Psoas muscle (tissue), 8 donors: ENCODE results near the gene STYXL1. TPM values are rescaled to one million over a fixed set of nuclear protein-coding genes. Genes with fewer than 3 reads are reported as not detected.
A peak's percentile ranks its signal among the peaks of the same experiment; 100 is the strongest.

Source experiments
- ATAC-seq, 4 donors: fragments of 200-7000 bp; cut with Tn5 transposase; one replicate each; pipeline ENCODE4 v1.9.1; 2020; ENCODE audit warnings: moderate library complexity in 3 of 4, mild to moderate bottlenecking in 2 of 4
- DNase-seq, 2 donors: peaks; one replicate each; pipeline ENCODE4 v3.0.0-alpha.2; 2020
- H3K27ac ChIP-seq: fragments of 200-600 bp; one replicate; pipeline ENCODE4 v1.8.0; 2022
- H3K27me3 ChIP-seq, 3 donors: fragments of 200-600 bp in 1 of 3; one replicate each; pipeline versions ENCODE4 v1.6.1 to v1.8.0; 2013 to 2022; ENCODE audit warnings: low read length in 2 of 3, mild to moderate bottlenecking in 2 of 3, moderate library complexity in 1 of 3; ENCODE audit not compliant: insufficient read depth in 3 of 3
- H3K36me3 ChIP-seq, 2 donors: fragments of 200-600 bp in 1 of 2; one replicate each; pipeline versions ENCODE4 v1.6.1 to v1.8.0; 2013 to 2022; ENCODE audit warnings: low read depth in 1 of 2, mild to moderate bottlenecking in 1 of 2, moderate library complexity in 1 of 2; ENCODE audit not compliant: insufficient read depth in 1 of 2
- H3K4me1 ChIP-seq: fragments of 200-600 bp; one replicate; pipeline ENCODE4 v1.8.0; 2022
- H3K4me3 ChIP-seq: fragments of 200-600 bp; one replicate; pipeline ENCODE4 v1.8.0; 2022; ENCODE audit warnings: mild to moderate bottlenecking
- H3K9me3 ChIP-seq: fragments of 200-600 bp; one replicate; pipeline ENCODE4 v1.8.0; 2022
- CTCF ChIP-seq: fragments of 200-600 bp; IDR thresholded peaks from one replicate; pipeline ENCODE4 v1.8.0; 2022; ENCODE audit warnings: antibody characterized with exemption
- WGBS, 3 donors: extraction: QIAGEN DNeasy Blood & Tissue Kit; methylation state at CpG; one replicate each; pipeline versions ENCODE4 v1.1.6 to v1.1.7; 2013; 5-methylcytosine and 5-hydroxymethylcytosine counted together
- intact Hi-C, 2 donors: fragments of 100-400 bp; cut with DNase I; formaldehyde crosslinking; loops; one replicate each; pipeline versions ENCODE4 v1.11.0 to v1.14.2; 2022
- polyA plus RNA-seq, 3 donors: library from polyadenylated mRNA; stranded (reverse); fragments of 200-250 nt; gene quantifications; one replicate each; pipeline ENCODE4 v1.2.3, GENCODE V29; 2013
- total RNA-seq, 4 donors: library from RNA; stranded (reverse); fragmentation: NEBNext Ultra II Directional in 2 of 4; extraction: Animal tissue kit (Norgen Biotek cat#: 25700) in 2 of 4; gene quantifications; one replicate each; pipeline versions ENCODE4 v1.2.1 to v1.2.4, GENCODE V29; 2021 to 2023
- donor health status: healthy with polysubstance abuse.
- donor health status: DM: no; HTN: no; CAD: no; lungs with moderate emphysema.
- donor health status: Bipolar disorder and iron deficiency.
- donor health status: healthy.
- donor health status: DM: yes; HTN: yes; CAD: no.
- donor health status: DM: no; HTN: no; CAD: no.
- donor health status: DM: no; HTN: no; CAD: no.
- donor health status: DM: yes; HTN: yes; CAD: no.

Gene STYXL1
- total and polyA plus RNA-seq, 7 donors = 6.6 to 67.5 (median 15.4) TPM

GRCh38 chr7:75985009-75985517 lies 62.7 kb downstream of the STYXL1 start:
- H3K27ac ChIP-seq = no peak overlapping the region
- H3K4me1 ChIP-seq = peaks cover 6% of the 10 kb centered on the region
- H3K9me3 ChIP-seq = no peaks in the 10 kb centered on the region
- H3K36me3 ChIP-seq = peaks cover 2 to 77% of the 10 kb centered on the region in 2 donors
- DNase-seq (no peak), ATAC-seq (no peak)
- no peak for TF ChIP-seq CTCF
- intact Hi-C loops = loop anchor here in 1 of 2 donors (2.0 kb wide), 1 partner anchor 16 kb away; no protein-coding TSS in a partner anchor
- H3K4me3 ChIP-seq = no peak overlapping the region
- WGBS, 3 donors = 84 to 93% (median 87%) methylated on average over 19 to 21 of the region's 21 CpGs
- no peaks in the 10 kb centered on the region for H3K27me3 ChIP-seq

GRCh38 chr7:75984130-75985008 lies 63.4 kb downstream of the STYXL1 start:
- intact Hi-C loops = loop anchor here in 1 of 2 donors (2.0 kb wide), 1 partner anchor 16 kb away; no protein-coding TSS in a partner anchor
- ATAC-seq (no peak), DNase-seq (peak in 1 of 2 donors; percentile 46)
- Histone ChIP-seq H3K36me3 (peaks cover 2 to 84% of the 10 kb centered on the region in 2 donors), H3K9me3 (no peaks in the 10 kb centered on the region), H3K27ac (no peak overlapping the region), H3K4me1 (no peaks in the 10 kb centered on the region), H3K4me3 (no peak overlapping the region), H3K27me3 (no peaks in the 10 kb centered on the region)
- no peak for TF ChIP-seq CTCF
- WGBS, 3 donors = 91 to 94% (median 93%) methylated on average over 44 of the region's 44 CpGs

GRCh38 chr7:75983471-75984129 lies 64.2 kb downstream of the STYXL1 start:
- no peaks in the 10 kb centered on the region for H3K9me3 ChIP-seq
- DNase-seq = peak in 1 of 2 donors; percentile 60
- intact Hi-C loops = loop anchor here in 1 of 2 donors (2.0 kb wide), 1 partner anchor 15 kb away; no protein-coding TSS in a partner anchor
- WGBS, 3 donors = 74 to 83% (median 82%) methylated on average over 26 of the region's 26 CpGs
- TF ChIP-seq CTCF = no peak
- no peak overlapping the region for H3K27ac ChIP-seq
- H3K4me3 ChIP-seq = no peak overlapping the region
- H3K36me3 ChIP-seq = peaks cover 2 to 87% of the 10 kb centered on the region in 2 donors
- peak in 2 of 4 donors; percentile 6 to 25 for ATAC-seq
- H3K4me1 ChIP-seq = no peaks in the 10 kb centered on the region
- no peaks in the 10 kb centered on the region for H3K27me3 ChIP-seq

- peaks cover under 1 to 85% of the 10 kb centered on the region in 2 donors for H3K36me3 ChIP-seq
- ATAC-seq = no peak
- H3K9me3 ChIP-seq = no peaks in the 10 kb centered on the region
- whole genome bisulfite sequencing, 3 donors = 72 to 86% (median 75%) methylated on average over 22 of the region's 22 CpGs
- peaks cover 5% of the 10 kb centered on the region for H3K4me1 ChIP-seq
- H3K27ac ChIP-seq = no peak overlapping the region
- H3K27me3 ChIP-seq = no peaks in the 10 kb centered on the region
- H3K4me3 ChIP-seq = no peak overlapping the region
- intact Hi-C loops = no loop called here
- no peak for TF ChIP-seq CTCF
- DNase-seq = peak in 1 of 2 donors; percentile 56
These were observed 65.3 kb downstream of the STYXL1 start for GRCh38 chr7:75982306-75983064.
